ENCODE measurements around the gene PSMD13.

DNA sequence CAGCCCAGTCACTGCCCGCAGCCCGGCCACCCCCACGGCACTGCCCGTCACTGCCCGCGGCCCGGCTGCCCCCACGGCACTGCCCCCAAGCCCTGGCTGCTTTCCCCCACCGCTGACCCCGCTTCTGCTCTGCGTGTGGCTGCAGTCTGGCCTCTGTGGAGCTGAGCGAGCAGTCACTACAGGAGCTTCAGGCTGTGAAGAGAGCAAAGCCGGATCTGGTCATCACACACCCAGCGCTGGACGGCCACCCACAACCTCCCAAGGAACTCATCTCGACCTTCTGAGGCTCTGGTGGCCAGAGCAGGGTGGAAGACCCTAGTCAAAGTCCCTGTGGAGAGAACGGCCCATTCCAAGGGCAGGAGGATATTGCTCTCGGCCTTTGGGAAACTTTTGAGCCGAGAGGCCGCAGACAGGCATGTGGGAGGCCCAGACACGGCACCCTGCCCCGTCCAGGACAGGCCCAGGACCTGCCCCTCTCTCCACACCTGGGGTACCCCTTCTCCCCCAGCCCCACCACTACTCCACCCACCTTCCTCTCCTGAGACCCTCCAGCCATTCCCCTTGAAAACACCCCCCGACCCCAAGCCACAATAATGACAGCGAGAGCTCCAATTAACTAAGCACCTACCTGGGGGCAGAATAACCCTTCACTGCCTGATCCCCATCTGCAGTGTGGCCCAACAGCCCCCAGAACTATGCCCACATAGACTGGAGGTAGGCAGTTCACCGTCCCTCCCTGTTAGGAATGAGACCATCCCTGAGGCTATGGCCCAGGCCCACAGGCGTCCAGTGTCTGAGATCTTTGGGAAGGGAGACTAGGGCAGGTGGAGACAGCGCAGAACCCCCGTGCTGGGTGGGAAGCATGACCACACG is 48.5 kb downstream of the PSMD13 start:
- TF ChIP-seq, protein P1, sequence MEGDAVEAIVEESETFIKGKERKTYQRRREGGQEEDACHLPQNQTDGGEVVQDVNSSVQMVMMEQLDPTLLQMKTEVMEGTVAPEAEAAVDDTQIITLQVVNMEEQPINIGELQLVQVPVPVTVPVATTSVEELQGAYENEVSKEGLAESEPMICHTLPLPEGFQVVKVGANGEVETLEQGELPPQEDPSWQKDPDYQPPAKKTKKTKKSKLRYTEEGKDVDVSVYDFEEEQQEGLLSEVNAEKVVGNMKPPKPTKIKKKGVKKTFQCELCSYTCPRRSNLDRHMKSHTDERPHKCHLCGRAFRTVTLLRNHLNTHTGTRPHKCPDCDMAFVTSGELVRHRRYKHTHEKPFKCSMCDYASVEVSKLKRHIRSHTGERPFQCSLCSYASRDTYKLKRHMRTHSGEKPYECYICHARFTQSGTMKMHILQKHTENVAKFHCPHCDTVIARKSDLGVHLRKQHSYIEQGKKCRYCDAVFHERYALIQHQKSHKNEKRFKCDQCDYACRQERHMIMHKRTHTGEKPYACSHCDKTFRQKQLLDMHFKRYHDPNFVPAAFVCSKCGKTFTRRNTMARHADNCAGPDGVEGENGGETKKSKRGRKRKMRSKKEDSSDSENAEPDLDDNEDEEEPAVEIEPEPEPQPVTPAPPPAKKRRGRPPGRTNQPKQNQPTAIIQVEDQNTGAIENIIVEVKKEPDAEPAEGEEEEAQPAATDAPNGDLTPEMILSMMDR (conservative IDR thresholded peaks at IDR 0.05 in 1 of 2, IDR thresholded peaks at IDR 0.05 in 1 of 2; ENCODE audit: extremely low read depth in 1 of 2, insufficient read depth in 1 of 2, low read depth in 1 of 2, low read length in 2 of 2), result no peak
- no peak for TF ChIP-seq EZH2 (IDR thresholded peaks at IDR 0.05; ENCODE audit: borderline replicate concordance, low read length)
